SK-N-MC (cell line): ENCODE measurements around the gene FAM50B.

Source experiments
- DNase-seq: peaks from one replicate; pipeline ENCODE4 v3.0.0-alpha.2; 2011; ENCODE audit warnings: low read depth, low spot score
- H3K27ac ChIP-seq: fragments of 200-600 bp; sonication (generic); 2 replicates; pipeline ENCODE4 v1.5.1; 2016; ENCODE audit warnings: mixed run types
- H3K36me3 ChIP-seq: fragments of 200-600 bp; sonication (generic); 2 replicates; pipeline ENCODE4 v1.6.1; 2017; ENCODE audit warnings: antibody characterized with exemption, low read length, mixed read lengths; ENCODE audit not compliant: insufficient read depth
- H3K4me3 ChIP-seq: fragments of 200-600 bp; sonication (generic); 2 replicates; pipeline ENCODE4 v1.5.1; 2016
- H3K9ac ChIP-seq: fragments of 200-600 bp; sonication (generic); 2 replicates; pipeline ENCODE4 v1.8.0; 2017; ENCODE audit warnings: mixed run types, mixed read lengths; ENCODE audit not compliant: insufficient read length
- H3K9me3 ChIP-seq: fragments of 200-600 bp; sonication (generic); 2 replicates; pipeline ENCODE4 v1.6.1; 2017; ENCODE audit warnings: low read depth, mild to moderate bottlenecking, antibody characterized with exemption, low read length, moderate library complexity, mixed read lengths
- EZH2 ChIP-seq: fragments of 200-600 bp; sonication (generic); IDR thresholded peaks from one replicate; pipeline ENCODE4 v1.6.1; 2017; ENCODE audit warnings: antibody characterized with exemption
- FOXP2 ChIP-seq: optimal IDR thresholded peaks from 2 replicates; pipeline ENCODE3; 2011; ENCODE audit warnings: mild to moderate bottlenecking, moderate library complexity; ENCODE audit not compliant: insufficient read depth; ENCODE audit errors: extremely low read length, control extremely low read depth
- POLR2AphosphoS5 ChIP-seq: IDR thresholded peaks from 2 replicates; pipeline ENCODE4 v1.6.1; 2012; ENCODE audit warnings: mild to moderate bottlenecking, low read depth, low read length, borderline replicate concordance

Gene FAM50B

GRCh38 chr6:3806169-3806922 lies 42.8 kb upstream of the FAM50B start:
- H3K9ac ChIP-seq, result no peak overlapping the region
- H3K27ac ChIP-seq, result peak overlapping the region; percentile 30; the same call in 1 of the 2 replicates
- no peak for TF ChIP-seq EZH2
- no peak for DNase-seq
- no peaks in the 10 kb centered on the region for H3K36me3 ChIP-seq
- no peak overlapping the region for H3K4me3 ChIP-seq
- no peaks in the 10 kb centered on the region for H3K9me3 ChIP-seq

DNA sequence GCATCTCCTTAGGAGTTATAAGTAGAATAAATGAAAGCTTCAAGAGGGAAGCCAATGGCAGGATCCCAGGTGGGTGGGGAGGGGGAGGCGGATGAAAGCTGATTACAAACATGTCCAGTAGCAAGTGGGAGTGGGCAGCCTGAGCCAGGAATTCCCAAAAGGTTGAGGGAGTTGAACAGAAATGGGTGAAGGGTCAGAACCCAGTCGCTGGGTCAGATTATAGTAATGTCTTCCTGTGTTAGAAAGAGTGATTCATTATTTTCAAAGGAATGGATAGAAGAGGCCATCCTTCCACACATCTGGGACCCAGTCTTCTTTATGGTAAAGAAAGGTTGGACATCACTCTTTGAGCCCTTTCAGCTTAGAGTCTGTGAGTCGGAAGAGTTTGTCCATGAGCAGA lies 41.0 kb upstream of the FAM50B start:
- Histone ChIP-seq H3K9ac (no peak overlapping the region), H3K4me3 (no peak overlapping the region), H3K27ac (no peak overlapping the region), H3K9me3 (no peaks in the 10 kb centered on the region), H3K36me3 (no peaks in the 10 kb centered on the region)
- no peak for DNase-seq
- no peak for TF ChIP-seq FOXP2
- no peak for TF ChIP-seq EZH2
- no peak for TF ChIP-seq POLR2AphosphoS5

DNA sequence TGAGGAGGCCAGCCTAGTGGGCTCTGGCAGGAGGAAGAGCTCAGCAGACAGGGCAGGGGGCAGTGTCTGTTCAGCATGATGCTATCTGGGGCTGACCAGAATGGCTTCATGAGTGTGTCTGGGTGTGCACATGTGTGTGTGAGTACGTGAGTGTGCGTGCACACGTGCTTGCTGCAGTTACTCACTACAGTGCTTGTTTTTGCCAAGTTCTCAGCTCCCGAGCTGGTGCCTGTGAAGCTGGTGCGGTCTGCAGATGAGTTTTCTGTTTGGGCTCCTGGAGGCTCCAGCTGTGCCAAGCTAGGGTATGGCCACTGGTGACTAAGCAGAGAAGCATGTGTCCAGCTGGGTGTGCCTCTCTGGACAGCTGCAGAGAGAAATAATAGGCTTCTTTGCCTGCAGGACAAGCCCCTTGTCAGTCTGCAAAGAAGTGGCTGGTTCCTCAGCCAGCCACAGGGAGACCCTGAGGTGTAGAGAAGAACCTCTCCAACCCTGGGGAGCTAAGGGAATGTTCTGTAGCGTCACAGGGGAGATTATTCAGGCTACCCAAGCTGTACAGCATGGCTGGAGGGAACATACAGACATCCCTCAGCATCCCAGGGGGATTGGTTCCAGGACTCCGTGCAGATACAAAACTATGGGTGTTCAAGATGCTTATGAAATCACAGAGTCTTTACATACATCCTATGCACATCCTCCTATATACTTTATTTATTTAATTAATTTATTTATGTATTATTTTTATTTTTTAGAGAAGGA lies 40.2 kb upstream of the FAM50B start:
- DNase-seq, result no peak
- TF ChIP-seq POLR2AphosphoS5, result no peak
- no peak for TF ChIP-seq FOXP2
- no peak for TF ChIP-seq EZH2
- Histone ChIP-seq H3K9ac (no peak overlapping the region), H3K27ac (no peak overlapping the region), H3K36me3 (no peaks in the 10 kb centered on the region), H3K9me3 (no peaks in the 10 kb centered on the region), H3K4me3 (no peak overlapping the region)

DNA sequence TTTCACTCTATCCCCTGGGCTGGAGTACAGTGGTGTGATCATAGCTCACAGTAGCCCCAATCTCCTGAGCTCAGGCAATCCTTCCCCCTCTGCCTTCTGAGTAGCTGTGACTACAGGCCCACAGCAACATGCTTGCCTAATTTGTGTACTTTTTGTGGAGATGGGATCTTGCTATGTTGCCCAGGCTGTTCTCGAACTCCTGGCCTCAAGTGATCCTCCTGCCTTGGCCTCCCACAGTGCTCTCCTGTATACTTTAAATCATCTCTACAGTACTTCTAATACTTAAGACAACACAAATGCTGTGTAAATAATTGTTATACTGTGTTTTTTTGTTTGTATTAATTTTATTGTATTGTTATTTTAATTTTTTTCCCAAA lies 39.7 kb upstream of the FAM50B start:
- TF ChIP-seq EZH2 (no peak), FOXP2 (no peak), POLR2AphosphoS5 (no peak)
- no peak overlapping the region for H3K9ac ChIP-seq
- H3K27ac ChIP-seq, result no peak overlapping the region
- H3K4me3 ChIP-seq, result no peak overlapping the region
- no peak for DNase-seq
- no peaks in the 10 kb centered on the region for H3K36me3 ChIP-seq
- no peaks in the 10 kb centered on the region for H3K9me3 ChIP-seq

DNA sequence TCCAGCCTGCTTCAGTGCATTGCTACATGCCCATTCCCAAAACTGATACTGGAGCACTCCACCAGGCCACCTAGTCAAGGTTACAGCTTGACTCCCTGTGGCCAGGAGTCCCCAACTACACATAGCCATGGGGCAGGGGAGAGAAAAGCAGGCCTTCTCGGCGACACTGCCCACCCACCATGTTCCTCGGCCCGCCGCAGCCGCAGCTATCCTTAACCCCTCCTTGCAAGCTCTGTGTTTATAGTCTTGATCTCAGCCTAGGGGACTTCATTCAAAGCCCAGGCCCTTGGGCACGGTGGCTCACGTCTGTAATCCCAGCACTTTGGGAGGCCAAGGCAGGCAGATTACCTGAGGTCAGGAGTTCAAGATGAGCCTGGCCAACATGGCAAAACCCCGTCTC lies 39.2 kb upstream of the FAM50B start:
- Histone ChIP-seq H3K9me3 (no peaks in the 10 kb centered on the region), H3K36me3 (no peaks in the 10 kb centered on the region), H3K27ac (no peak overlapping the region), H3K4me3 (no peak overlapping the region), H3K9ac (no peak overlapping the region)
- TF ChIP-seq EZH2 (no peak), FOXP2 (no peak), POLR2AphosphoS5 (no peak)
- DNase-seq, result no peak

- no peak overlapping the region for H3K4me3 ChIP-seq
- no peak overlapping the region for H3K9ac ChIP-seq
- no peak overlapping the region for H3K27ac ChIP-seq
- TF ChIP-seq POLR2AphosphoS5 (no peak), FOXP2 (no peak)
- H3K36me3 ChIP-seq, result no peaks in the 10 kb centered on the region
- DNase-seq, result no peak
- no peaks in the 10 kb centered on the region for H3K9me3 ChIP-seq
Measured at GRCh38 chr6:3811191-3811590, 38.0 kb upstream of the FAM50B start.

- Histone ChIP-seq H3K4me3 (no peak overlapping the region), H3K36me3 (no peaks in the 10 kb centered on the region), H3K27ac (no peak overlapping the region), H3K9me3 (no peaks in the 10 kb centered on the region), H3K9ac (no peak overlapping the region)
- TF ChIP-seq FOXP2 (no peak), EZH2 (no peak), POLR2AphosphoS5 (no peak)
- DNase-seq, result no peak
Measured at GRCh38 chr6:3812596-3812995, 36.6 kb upstream of the FAM50B start.

- Histone ChIP-seq H3K4me3 (no peak overlapping the region), H3K9ac (no peak overlapping the region), H3K9me3 (no peaks in the 10 kb centered on the region), H3K36me3 (no peaks in the 10 kb centered on the region), H3K27ac (no peak overlapping the region)
- no peak for DNase-seq
- TF ChIP-seq FOXP2 (no peak), POLR2AphosphoS5 (no peak), EZH2 (no peak)
Measured at GRCh38 chr6:3813150-3813780, 35.9 kb upstream of the FAM50B start.

DNA sequence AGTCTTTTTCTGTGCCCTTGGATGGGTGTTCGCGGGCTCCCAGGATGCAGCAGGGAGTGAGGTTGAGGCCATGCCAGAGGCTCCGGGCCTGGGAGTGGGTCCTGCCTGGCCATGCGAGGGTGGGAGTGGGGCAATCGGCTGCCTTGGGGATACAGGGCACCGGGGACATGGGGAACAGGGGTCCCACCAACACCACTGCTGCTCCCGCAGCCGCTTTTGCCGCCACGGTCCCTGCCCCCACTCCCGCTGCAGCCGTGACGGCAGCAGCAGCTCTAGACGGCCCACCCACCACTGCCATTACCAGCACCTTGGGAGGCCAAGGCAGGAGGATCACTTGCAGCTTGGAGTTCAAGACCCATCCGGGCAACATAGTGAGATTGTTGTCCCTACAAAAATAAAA lies 35.3 kb upstream of the FAM50B start:
- no peak for TF ChIP-seq EZH2
- TF ChIP-seq POLR2AphosphoS5, result no peak
- no peak for TF ChIP-seq FOXP2
- DNase-seq, result no peak
- Histone ChIP-seq H3K36me3 (no peaks in the 10 kb centered on the region), H3K4me3 (no peak overlapping the region), H3K27ac (no peak overlapping the region), H3K9ac (no peak overlapping the region), H3K9me3 (no peaks in the 10 kb centered on the region)
